ENCODE results near the gene ZSWIM2.
"Not testable (repeated sequence)": the region's sequence is repeated elsewhere in the genome, so short reads cannot be mapped to it uniquely, and the experiment has no call there.

ZSWIM2 gene

DNA sequence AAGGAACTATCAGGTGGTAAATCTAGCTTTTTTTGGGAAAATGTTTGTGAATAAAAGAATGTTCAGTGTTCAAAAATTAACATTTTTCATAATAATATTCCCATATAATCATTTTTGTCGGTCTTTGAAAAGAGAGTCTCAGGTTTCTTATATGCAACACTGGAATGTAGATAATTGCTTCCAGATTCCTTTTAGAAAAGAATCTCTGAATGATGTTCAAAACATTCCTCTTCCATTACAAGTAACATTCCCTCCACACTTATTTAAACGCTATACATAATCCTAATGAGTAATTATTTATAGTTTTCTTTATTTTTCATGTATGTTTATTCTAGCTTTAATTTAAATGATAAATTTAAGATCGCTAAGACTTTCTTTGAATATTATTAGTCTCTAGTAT is 7.0 kb downstream of the ZSWIM2 start:
- DNase-seq (ENCODE audit: low read depth, low spot score), result no peak

GRCh38 chr2:186835628-186836027 is 13.3 kb downstream of the ZSWIM2 start:
- DNase-seq (ENCODE audit: low read depth, low spot score), result no peak

GRCh38 chr2:186827862-186828492 is 21.0 kb downstream of the ZSWIM2 start:
- DNase-seq (ENCODE audit: low read depth, low spot score), result no peak

DNA sequence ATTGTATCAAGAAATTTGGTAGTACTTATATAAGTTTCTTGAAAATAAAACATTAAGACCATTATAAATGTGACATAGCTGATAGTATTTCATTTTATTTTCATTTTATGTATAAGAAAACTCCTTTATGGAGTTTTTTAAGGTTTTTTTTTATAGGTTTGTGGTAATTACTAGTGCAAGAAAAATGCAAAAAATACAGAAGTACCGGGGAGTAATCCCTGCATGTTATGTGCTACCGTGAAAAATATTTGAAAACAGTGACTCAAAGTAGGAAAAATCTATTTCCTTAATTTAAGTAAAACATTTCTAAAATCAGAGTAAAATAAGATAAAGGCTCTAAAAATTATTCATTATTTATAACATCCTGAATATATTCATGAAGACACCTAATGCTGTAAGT is 21.6 kb downstream of the ZSWIM2 start:
- no peak for DNase-seq (ENCODE audit: low read depth, low spot score)

DNA sequence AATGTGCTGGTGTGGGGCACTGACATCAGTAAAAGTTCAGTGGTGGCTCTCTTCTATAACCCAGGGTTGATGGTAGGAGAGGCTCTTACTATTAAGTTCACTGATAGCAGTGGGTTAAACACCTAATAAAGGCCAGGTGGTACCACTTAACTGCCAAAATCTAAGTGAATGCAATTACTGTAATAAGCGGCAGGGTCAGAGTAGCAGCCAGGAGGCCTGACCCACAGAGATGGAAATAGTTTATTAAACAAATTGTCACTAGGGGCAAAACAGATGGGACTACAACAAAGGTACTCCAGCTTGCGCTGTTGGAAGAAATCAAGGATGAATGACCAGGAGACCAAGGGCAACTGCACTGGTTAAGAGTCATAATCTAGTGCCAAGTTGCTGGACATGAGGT is 26.6 kb downstream of the ZSWIM2 start:
- DNase-seq (ENCODE audit: low read depth, low spot score), result no peak

- no peak for DNase-seq (ENCODE audit: low read depth, low spot score)
Observed at GRCh38 chr2:186820303-186820702, 28.7 kb downstream of the ZSWIM2 start.

GRCh38 chr2:186811760-186812159 is 37.2 kb downstream of the ZSWIM2 start:
- DNase-seq (ENCODE audit: low read depth, low spot score), result not testable (repeated sequence)

DNA sequence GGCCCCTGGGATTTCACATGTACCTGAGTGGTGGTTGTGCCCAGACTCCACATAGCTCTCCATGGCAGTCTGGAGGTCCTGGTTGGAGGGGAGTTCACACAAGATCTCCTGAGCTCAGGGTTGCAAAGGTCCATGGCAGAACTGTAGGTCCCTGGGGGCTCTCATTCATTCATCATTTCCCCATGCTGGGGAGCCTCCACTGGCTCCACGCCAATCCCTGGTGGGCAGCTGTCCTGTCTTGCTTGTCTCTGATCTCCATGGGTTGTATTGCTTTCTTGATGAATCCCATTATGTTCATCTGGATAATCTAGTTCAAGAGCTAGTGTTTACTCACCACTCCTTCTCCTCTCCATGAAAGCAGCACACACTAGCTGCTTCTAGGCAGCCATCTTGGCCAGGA is 42.4 kb downstream of the ZSWIM2 start:
- no peak for DNase-seq (ENCODE audit: low read depth, low spot score)

DNA sequence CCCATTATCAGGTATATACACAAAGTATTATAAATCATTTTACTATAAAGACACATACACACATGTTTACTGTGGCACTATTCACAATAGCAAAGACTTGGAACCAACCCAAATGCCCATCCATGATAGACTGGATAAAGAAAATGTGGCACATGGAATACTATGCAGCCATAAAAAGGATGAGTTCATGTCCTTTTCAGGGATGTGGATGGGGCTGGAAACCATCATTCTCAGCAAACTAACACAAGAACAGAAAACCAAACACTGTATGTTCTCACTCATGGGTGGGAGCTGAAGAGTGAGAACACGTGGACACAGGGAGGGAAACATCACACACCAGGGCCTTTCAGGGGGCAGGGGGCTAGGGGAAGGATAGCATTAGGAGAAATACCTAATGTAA is 50.4 kb downstream of the ZSWIM2 start:
- not testable (repeated sequence) for DNase-seq (ENCODE audit: low read depth, low spot score)

DNA sequence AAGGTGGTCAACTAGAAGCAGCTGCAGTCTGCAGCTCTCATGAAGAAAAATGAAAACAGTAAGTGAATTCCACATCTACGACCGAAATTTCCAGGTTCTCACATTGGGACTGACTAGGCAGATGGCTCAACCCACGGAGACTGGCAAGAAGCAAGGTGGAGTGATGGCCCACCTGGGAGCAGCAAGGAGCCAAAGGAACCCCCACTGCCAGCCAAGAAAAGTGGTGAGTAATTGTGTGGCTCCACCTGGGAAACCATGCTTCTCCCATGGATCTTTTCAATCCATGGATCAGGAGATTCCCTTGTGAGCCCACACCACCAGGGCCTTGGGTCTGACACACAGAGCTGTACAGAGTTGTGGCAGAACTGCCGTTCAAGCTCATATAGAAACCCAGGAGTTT is 64.0 kb downstream of the ZSWIM2 start:
- no peak for DNase-seq (ENCODE audit: low read depth, low spot score)

- DNase-seq (ENCODE audit: low read depth, low spot score), result no peak
Observed at GRCh38 chr2:186783254-186783653, 65.7 kb downstream of the ZSWIM2 start.

DNA sequence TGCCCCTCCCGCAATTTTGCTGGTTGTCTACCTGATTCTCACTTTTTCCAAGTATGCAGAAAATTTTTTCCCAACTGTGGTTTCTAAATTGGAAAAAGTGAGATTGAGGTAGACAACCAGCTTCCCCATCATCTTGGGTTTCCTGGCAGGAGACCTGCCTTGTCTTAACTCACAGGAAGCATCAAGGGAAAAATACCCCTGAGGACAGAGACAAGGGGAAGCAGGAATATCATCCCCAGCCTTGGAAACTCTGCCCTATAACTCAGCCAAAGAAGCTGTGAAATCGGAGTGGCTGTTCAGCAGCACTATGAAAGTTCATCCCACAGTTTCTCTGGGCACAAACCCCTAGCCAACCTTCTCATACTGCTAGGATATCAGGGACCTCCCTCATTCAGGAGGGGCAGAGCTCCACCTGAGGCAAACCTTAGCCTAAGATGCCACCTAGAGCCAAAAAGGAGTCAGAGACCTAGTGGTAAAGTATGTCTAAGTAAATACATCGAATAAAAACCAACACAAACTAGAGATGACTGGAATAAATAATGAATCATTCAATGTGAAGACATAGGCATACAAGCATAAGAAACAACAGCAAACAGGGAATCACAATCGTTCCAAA is 68.2 kb downstream of the ZSWIM2 start:
- DNase-seq (ENCODE audit: low read depth, low spot score), result no peak

All from activated CD4-positive, CD25-positive, alpha-beta regulatory T cell treated with anti-CD3 and anti-CD28 coated beads, Interleukin-2, amount 50 U/mL, for 16 hours (primary cell).